ENCODE data around the gene GJD3.

DNA sequence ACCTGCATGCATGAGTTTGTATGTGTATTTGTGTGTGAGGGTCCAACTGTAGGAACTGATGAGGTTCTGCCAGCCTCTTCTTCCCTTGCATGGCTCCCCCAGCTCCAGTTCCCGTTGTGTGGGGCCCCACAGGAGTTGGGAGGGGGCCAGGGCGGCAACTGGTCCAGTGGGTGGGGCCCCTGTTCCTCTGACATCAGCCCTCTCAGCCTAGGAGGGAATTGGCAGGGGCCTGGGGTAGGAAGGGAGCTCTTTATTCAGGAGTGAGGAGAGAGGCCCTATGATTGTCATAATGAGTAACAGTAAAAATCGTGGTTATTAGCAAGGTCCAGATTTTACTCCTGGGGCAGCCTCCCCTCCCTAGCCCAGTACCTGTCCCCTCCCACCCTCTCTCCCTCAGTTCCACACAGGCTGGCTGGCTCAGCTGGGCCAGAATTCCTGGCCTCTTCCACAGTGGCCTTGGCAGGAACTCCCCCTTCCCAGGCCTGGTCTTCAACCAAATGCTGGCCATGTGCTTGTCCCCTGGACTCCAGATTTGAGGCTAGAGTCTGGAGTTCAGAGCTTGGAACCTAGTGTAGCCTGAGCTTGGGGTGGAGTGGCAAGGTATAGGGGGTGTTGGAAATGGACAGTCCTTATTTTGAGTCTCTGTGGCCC, 36.7 kb downstream of the GJD3 start:
- TF ChIP-seq, protein P1, sequence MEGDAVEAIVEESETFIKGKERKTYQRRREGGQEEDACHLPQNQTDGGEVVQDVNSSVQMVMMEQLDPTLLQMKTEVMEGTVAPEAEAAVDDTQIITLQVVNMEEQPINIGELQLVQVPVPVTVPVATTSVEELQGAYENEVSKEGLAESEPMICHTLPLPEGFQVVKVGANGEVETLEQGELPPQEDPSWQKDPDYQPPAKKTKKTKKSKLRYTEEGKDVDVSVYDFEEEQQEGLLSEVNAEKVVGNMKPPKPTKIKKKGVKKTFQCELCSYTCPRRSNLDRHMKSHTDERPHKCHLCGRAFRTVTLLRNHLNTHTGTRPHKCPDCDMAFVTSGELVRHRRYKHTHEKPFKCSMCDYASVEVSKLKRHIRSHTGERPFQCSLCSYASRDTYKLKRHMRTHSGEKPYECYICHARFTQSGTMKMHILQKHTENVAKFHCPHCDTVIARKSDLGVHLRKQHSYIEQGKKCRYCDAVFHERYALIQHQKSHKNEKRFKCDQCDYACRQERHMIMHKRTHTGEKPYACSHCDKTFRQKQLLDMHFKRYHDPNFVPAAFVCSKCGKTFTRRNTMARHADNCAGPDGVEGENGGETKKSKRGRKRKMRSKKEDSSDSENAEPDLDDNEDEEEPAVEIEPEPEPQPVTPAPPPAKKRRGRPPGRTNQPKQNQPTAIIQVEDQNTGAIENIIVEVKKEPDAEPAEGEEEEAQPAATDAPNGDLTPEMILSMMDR (IDR thresholded peaks at IDR 0.05), result no peak
- TF ChIP-seq EZH2 (IDR thresholded peaks at IDR 0.05), result no peak

Data from neural progenitor cell (in vitro differentiated cells).